Measurements from ENCODE around the gene ILF3.
A peak's percentile ranks its signal among the peaks of the same experiment; 100 is the strongest.
"Not testable (repeated sequence)": the region's sequence is repeated elsewhere in the genome, so short reads cannot be mapped to it uniquely, and the experiment has no call there.

ILF3 gene

DNA sequence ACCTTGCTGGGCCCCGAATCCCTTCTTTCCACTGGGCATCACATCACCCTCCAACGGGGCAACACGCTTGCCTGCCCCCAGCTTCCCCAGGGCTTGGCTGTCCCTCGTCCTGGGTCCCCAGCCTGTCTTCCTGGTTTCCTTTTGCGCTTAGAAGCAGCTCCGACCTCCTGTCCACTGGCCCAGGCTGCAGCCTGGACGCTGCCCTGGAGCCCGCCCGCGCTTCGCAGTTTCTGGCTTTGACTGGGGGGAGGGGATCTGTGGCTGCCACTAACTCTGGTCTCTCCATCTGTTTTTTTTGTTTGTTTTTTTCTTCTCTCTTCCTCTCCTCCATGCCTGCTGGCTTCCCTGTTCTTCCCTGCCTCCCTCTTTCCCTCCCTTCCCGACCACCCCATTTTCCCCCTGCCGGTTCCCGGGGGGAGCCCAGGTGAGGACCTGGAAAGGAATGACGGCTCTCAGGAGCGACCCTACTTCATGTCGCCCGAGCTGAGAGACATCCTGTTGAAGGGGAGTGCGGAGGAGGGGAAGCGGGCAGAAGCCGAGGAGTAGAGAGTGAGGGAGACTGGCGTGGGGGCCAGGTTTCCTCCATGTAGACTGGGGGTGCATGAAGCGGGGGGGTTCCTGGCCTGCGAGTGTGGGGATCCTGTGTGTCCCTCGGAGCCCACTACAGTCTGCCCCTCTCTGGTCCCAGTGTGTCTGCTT, 11.5 kb upstream of the ILF3 start:
- no peak for DNase-seq (ENCODE audit: low read depth)

DNA sequence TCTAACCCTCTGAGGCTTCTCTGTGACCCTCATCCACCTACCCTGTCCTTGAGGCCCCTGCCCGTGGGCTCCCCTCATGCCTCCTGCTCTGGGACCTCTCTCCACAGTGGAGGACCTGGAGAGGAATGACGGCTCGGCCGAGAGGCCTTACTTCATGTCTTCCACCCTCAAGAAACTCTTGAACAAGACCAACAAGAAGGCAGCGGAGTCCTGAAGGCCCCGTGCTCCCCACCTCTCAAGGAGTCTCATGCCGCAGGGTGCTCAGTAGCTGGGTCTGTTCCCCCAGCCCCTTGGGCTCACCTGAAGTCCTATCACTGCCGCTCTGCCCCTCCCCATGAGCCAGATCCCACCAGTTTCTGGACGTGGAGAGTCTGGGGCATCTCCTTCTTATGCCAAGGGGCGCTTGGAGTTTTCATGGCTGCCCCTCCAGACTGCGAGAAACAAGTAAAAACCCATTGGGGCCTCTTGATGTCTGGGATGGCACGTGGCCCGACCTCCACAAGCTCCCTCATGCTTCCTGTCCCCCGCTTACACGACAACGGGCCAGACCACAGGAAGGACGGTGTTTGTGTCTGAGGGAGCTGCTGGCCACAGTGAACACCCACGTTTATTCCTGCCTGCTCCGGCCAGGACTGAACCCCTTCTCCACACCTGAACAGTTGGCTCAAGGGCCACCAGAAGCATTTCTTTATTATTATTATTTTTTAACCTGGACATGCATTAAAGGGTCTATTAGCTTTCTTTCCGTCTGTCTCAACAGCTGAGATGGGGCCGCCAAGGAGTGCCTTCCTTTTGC, 10.8 kb upstream of the ILF3 start:
- no peak for DNase-seq (ENCODE audit: low read depth)

- no peak for DNase-seq (ENCODE audit: low read depth)
Observed at GRCh38 chr19:10643968-10644259, 10.2 kb upstream of the ILF3 start.

GRCh38 chr19:10644260-10645007, 9.7 kb upstream of the ILF3 start:
- DNase-seq (ENCODE audit: low read depth): peak; percentile 58

- no peak for DNase-seq (ENCODE audit: low read depth)
Observed at GRCh38 chr19:10646456-10647159, 7.5 kb upstream of the ILF3 start.

GRCh38 chr19:10648360-10648759, 5.8 kb upstream of the ILF3 start:
- DNase-seq (ENCODE audit: low read depth): no peak

DNA sequence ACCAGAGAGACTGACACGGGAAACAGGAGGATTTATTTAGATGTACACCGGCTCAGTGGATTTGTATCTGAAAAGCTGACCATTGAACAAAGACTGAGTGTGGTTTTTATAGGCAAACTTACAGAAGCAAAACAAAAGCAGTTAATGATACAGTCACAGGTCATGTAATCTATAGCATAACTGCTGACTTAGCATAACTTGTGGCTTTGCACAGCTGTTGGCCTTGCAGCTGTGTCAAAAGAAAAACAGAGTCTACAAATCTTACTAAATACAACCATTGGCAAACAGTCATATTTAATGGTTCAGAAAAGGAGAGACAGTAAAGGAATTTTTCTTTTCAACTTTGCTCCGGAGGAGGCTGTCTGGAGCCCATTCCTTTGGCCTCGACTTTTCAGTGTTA, 2.3 kb upstream of the ILF3 start:
- no peak for DNase-seq (ENCODE audit: low read depth)

GRCh38 chr19:10653482-10653731, 739 bp upstream of the ILF3 start:
- no peak for DNase-seq (ENCODE audit: low read depth)

- DNase-seq (ENCODE audit: low read depth): peak; percentile 34
Observed at GRCh38 chr19:10654610-10655456, 687 bp downstream of the ILF3 start.

GRCh38 chr19:10655457-10656312, 1.5 kb downstream of the ILF3 start:
- DNase-seq (ENCODE audit: low read depth): no peak

DNA sequence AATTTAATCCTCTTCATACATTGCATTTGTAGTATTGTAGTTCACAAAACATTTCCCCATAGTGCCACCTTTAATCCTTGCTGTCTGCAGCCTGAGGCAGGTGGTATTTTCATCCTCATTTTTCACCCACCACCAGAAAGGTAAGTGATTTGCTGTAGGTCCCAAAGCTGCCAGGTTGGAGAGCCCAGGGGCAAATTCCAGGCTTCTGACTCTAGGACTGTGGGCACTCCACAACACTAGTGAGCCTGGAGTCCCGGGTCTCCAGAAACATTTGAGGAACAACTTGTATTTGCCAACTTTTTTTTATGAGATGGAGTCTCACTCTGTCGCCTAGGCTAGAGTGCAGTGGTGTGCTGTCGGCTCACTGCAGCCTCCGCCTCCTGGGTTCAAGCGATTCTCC, 6.2 kb downstream of the ILF3 start:
- no peak for DNase-seq (ENCODE audit: low read depth)

DNA sequence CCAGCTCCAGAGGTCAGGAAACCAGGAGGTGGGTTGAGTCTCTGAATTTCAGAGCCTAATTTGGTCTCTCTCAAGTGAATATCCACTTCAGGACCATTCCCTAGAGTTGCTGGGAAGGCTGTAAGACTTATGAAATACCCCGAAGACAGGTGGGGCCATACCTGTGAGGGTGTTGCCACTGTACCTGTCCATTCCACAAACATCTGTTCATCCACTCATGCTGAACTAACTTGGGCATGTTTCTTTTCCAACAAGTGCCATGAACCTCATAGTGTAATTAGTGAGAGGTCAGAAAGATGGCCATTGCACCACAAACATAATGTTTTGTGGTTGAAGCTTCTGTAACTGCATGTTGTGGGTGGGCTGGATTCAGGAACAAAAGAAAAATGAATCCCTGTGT, 7.8 kb downstream of the ILF3 start:
- DNase-seq (ENCODE audit: low read depth): no peak

DNA sequence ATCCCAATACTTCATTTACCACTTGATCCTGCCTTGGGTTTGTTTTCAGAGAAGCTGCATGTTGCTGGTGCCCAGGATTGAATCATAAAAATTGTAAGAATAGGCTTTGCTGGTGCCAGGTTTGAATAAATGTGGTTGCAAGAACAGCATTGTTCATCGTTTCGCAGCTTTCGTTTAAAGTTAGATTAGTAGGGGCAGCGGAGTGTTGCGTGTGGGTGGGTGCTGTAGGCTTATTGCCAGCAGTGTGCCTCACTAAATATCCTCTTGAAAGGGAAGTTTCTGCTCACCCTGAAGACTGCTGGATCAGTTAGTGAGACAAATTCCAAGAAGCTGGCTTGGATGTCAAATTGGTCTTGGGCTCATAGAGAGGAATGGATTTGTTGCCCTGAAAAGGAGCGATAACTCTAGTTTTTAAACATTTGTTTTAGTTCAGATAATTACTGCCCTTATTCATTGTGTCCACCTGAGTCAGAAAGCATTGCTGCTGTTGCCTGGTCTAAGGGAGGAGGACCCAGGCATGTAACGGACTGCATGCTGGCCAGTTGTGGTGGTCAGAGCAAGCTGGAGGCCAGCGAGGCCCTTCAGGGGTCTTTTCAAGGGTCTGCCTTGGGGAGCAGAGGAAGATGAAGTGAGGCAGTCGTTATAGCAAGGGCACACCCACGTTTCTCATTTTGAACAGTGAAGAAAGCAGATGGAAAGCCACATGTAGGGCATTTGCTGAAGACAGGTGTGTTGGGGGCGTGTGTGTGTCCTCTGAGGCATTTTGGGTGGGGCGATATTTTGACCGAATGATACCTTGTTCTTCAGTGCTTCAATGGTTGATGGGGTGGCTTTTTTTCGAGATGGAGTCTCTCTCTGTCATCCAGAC, 8.5 kb downstream of the ILF3 start:
- DNase-seq (ENCODE audit: low read depth): no peak

DNA sequence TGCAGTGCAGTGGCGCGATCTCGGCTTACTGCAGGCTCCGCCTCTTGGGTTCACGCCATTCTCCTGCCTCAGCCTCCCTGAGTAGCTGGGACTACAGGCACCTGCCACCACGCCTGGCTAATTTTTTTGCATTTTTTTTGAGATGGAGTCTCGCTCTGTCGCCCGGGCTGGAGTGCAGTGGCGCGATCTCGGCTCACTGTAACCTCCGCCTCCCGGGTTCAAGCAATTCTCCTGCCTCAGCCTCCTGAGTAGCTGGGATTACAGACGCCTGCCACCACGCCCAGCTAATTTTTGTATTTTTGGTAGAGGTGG, 9.1 kb downstream of the ILF3 start:
- DNase-seq (ENCODE audit: low read depth): not testable (repeated sequence)

DNA sequence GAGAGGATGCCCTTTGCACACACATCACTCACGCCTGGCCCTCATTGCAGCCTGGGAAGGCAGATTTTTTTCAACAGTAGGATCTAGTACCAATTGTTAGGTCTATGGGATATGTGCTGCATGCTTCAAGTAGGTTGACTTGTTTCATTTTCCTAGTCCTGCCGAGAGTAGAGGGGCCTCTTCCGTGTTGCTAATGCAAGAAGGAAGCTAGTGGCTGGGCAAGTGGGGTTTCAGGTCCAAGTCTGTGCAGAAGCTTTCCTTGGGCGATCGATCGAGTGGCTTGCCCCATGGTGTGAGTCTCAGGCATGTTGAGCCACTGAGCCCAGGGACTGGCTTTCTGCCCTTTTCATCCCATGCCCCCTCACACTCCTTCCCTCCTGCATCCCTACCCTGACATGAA, 13.7 kb downstream of the ILF3 start:
- DNase-seq (ENCODE audit: low read depth): no peak

- DNase-seq (ENCODE audit: low read depth): no peak
Observed at GRCh38 chr19:10669246-10669645, 15.1 kb downstream of the ILF3 start.

GRCh38 chr19:10670182-10670581, 16.0 kb downstream of the ILF3 start:
- DNase-seq (ENCODE audit: low read depth): no peak

- no peak for DNase-seq (ENCODE audit: low read depth)
Observed at GRCh38 chr19:10670876-10671804, 17.0 kb downstream of the ILF3 start.

DNA sequence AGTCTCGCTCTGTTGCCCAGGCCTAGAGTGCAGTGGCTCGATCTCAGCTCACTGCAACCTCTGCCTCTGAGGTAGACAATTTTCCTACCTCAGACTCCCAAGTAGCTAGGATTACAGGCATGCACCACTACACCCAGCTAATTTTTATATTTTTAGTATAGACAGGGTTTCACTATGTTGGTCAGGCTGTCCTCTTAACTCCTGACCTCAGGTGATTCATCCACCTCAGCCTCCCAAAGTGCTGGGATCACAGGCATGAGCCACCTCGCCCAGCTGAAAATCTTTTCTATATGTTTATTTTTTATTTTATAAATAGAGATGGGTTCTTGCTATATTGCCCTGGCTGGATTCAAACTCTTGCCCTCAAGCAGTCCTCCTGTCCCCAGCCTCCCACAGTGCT, 17.8 kb downstream of the ILF3 start:
- not testable (repeated sequence) for DNase-seq (ENCODE audit: low read depth)

All from CMK (cell line).